HG02973 (cell line): ENCODE data around the gene CILP2.
A peak's percentile ranks its signal among the peaks of the same experiment; 100 is the strongest.

Experiments
- ATAC-seq: cut with Tn5 transposase; IDR thresholded peaks from one replicate; pipeline ENCODE4 v1.9.1; 2021; ENCODE audit warnings: moderate library complexity; ENCODE audit not compliant: unreplicated experiment

CILP2 gene

DNA sequence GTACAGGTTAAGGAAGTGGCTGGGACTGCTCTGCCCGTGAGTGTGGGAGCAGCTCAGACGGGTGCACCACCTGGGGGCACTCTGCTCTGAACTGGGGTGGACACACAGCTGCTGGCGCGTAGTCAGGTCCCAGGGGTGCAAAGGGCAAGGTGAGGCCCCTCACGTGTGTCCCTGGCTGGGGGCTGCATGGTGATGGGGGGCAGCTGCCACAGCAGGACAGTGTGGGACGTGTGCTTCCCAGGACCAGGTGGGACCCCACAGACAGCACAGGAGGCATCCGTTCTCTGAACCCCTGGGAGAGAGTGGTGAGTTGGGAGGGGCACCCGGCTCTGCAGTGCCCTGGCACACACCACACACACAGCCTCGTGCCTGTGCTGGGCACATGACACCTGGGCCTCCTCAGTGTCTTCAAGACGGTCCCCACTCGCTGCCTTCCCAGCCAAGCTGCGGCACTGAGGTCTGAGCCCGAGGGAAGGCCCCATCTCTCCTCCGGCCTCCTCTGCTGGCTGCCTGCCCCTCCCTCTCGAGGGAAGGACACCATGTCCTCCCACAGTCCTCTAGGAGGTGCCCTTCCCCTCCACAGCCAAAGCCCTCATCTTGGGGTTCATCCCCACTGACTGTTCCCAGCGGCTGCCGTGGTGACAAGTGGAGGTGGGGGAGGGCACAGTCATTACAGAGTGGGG is 24.7 kb downstream of the CILP2 start:
- ATAC-seq: no peak

DNA sequence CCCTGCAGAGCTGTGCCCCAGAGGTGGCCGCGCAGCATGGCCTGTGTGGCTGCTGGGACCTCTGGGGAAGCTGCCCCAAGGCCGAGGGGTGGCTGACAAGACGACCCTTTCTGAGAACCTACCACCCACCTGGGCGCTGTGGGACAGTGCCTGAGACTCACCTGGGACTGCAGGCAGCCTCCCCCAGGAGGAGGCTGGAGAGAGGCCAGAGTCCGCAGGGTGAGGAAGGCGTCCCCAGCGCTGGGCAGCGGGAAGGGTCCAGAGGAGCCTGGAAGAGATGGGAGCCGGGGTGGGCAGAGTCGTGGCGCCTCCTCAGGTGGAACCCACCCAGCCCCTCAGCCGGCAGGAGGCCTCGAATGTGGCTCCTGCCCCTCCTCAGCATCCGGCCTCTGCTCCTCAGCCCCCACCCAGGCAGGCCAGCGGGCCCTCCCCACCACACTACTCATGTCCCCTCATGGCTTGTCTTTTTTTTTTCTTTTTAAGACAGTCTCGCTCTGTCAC is 25.3 kb downstream of the CILP2 start:
- ATAC-seq: no peak

DNA sequence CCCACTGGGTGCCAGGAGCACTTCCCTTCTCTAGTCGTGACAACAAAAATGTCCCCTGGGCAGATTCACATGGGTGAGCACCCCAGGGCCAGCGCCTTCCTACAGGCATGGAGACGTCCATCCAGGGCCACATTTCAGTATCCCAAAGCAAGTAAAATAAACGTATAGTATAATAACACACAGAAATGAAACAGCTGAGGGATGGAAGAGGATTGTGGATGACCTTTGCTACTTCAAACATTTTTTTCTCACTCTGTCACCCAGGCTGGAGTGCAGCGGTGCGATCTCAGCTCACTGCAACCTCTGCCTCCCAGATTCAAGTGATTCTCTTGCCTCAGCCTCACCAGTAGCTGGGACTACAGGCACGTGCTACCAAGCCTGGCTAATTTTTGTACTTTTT is 28.2 kb downstream of the CILP2 start:
- no peak for ATAC-seq

DNA sequence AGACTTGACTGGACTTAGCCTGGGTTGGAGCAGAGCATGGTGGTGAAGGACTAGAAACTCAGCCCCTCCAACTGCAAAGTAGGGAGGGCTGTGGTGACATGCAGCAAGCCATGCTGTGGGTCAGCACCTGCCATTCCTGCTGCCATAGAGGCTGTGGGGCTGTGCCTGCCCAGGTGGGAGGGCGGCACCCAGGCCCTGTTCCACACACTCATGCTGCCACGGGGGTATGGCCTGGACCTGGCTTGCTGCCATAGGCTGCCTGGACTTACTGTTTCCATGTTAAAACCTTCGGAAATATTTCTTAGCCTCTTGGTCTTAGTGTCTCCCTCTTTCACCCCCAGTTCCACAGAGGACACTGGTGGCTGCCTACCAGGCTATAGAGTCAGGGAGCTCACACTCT is 29.3 kb downstream of the CILP2 start:
- ATAC-seq: no peak

DNA sequence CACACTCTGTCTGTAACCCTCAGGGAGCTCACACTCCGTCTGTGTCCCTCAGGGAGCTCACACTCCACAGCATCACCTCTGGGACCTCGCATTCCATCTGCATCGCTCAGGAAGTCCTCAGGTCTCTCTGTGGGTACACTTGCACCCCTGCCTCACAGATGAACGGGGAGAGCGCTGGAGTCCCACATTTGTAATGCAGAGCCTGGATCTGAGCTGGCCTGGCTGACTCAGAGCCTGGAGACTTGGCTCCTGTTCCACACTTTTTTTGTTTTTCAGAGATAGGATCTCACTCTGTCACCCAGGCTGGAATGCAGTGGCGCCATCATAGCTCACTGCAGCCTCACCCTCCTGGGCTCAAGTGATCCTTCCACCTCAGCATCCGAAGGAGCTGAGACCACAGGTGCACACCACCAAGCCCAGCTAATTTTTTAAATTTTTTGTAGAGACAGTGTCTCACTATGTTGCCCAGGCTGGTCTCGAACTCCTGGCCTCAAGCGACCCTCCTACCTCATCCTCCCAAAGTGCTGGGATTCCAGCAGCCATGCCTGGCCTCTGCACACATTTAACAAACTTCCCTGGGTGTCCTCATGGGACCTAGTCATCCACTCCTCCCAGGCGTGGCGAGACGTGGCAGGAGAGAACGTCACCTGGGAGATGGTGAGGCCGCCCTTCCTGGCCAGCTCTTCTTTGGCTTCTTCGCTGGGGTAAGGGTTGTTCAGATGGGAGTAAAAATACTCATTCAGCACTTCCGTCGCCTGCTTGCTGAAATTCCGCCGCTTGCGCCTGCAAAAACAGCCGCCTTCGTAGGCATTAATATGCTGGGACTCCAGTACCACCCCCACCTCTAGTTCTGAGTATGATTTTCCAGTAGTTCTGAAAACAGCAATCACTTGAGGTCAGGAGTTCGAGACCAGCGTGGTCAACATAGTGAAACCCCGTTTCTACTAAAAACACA is 31.0 kb downstream of the CILP2 start:
- no peak for ATAC-seq

DNA sequence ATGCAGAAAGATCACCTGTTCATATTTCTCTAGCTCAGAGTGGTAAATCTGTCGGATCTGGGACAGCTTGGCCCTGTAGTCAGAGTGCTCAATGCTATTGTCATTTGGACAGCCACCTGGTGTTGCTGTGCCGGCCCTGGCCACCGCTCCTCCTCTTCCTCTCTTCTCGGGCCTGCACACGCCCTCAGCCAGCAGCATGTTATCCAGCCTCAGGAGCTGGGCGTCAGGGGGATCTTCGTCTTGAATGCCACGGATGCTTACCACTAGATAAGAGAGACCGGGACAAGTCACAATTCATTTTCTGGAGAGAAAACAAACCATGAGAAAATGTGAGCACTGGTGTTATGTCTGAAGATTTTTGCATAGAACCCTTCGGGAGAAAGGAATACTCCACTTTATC is 32.5 kb downstream of the CILP2 start:
- ATAC-seq: no peak

DNA sequence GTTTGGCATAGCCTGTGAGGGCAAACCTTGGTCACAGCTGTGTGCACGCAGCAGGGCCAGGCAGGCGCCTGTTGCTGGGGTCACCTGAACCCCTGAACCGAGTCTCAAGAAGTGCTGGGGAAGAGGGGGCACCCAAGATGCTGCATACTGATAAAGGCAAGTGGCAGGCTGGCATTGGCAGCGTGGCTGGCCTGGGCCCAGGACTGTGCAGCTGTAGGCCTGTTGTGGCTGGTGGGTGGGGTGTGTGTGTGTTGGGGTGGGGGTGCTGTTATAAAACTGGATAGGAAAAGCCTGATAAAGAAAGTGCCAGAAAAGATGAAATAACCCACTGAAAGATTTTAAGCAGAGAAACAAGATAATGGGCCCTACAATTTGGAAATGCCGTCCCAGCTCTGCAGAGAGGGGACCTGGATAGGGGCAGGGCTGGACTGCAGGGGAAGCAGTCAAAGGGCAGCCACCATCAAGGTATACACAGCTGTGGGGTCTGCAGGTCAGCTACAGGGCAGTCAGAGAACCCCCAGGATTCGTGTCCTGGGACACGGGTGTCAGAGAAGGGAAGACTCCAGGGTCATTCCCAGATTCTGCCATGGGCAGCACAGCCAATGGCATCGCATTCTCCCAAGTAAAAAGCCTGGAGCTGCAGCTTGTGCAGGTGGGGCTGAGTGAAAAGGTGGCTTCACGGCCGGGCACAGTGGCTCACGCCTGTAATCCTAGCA is 33.2 kb downstream of the CILP2 start:
- no peak for ATAC-seq

DNA sequence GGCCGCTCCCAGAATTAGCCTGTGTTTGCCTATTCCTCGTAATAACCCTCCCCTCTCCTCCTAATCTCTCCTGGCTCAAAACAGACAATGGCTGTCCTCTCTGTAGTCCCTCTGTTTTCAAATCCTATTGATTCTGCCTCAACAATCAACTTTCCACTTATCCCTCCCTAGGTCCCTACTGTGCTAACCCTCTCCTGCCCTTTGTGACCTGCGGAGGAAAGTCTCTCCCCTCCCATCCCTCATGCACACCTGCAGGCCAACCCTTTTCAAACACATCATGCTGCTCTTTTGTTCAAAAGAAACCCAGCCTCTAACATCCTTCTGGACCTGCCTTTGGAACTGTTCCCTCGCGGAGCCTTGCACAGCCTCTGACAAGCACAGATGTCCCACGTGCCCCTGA is 37.3 kb downstream of the CILP2 start:
- no peak for ATAC-seq

DNA sequence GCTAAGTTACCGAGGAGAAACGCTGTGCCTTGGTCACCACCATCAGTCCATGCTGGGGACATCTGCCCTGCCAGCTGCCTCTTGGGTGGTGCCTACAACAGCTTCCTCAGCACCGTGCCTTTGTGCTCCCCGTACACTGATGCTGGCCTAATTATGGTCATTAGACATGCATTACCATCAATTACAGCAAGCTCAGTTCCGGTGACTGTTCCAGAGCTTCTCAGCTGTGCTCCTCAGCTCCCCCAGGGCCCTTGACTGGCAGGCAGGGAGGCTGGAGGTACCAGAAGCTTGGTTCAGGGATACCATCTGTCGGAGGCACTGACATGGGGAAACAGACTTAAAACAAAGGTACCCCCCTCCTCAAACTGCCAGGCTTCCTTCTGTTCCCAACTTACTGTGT is 40.2 kb downstream of the CILP2 start:
- ATAC-seq: no peak

DNA sequence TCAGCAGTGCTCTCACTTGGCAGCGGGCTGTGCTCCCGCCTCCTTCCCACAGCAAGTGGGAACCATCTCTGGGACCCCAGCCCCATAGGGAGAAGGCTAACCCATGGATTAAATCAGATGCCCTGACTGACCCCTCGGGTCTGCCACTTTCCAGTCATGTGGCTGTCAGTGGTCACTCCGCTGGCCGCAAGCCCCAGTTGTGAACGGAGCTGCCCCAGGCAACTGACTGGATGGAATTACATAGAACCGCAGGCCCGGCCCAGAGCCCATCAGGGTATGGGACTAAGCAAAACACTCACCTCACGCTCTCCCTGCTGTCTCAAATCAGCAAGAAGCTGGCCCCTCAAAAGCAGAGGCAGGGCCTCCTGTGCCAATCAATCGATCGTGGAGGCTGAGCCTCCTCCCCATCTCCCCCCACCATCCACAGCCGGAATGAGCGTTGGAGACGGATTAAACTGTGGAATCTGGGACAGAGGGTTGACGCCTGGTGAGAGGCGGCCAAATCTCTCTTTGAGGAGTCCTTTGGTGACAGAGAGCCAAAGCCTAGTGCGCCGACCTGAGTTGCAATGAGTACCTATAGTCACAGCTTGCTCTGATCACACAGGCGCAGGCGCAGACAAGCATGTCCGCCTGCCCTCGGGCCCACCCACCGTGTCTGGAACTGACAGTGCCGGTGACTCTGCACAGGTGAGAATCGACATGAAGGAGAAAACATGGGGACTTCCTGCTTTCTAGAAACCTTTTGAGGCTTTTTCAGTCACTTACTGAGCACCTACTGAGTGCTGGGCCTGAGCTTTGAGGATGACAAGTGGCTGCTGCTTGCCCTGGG is 41.7 kb downstream of the CILP2 start:
- no peak for ATAC-seq

DNA sequence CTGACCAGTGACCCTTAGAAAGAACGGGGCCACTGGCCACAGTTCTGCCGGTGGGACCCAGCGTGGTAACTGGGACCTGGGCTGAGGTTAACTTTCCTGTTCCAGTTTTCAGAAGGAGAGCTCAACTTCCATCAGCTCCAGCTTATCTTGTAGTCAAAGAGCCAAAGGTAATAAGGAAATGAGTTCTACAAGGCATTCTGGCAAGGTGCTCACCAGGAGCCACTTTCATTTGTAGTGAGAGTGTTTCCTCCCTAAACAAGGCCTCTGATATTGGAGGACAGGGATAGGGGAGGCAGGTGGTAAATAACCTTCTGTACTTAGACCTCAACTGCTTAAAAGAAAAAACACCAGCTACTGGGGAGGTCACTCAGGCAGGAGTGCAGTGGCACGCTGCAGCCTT is 42.4 kb downstream of the CILP2 start:
- ATAC-seq: no peak

DNA sequence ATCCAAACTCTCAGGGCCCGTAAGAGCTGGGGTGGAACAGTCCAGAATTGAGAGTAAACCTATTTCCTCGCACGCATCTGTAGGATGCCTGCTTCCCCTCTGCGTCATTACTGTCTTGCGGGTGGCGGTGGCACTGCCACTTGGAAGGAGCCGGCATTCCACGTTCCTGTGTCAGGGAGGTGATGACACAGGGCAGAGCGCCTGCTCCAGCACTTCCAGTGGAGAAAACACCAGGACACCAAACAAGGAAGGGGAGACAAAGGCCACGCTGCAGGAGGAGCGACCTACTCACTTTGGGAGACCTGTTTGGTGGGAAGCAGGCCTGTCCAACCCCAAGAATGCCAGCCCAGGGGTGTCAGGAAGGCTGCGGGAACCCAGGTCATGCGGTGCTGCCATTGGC is 43.3 kb downstream of the CILP2 start:
- no peak for ATAC-seq

DNA sequence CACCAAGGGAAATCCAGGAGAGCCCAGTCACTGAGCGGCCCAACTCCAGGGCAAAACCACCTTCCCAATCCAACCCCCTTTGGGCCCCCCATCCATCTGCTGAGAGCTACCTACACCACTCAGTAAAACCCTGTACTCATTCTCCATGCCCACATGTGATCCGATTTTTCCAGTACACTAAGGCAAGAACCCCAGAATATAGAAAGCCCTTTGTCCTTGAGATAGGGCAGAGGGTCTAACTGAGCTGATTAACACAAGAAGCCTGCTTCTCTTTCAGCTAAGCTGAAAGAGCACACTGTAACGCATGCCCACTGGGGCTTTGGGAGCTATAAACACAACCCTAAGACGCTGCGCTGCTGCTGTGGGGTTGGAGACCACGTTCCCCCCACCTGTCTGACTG is 44.4 kb downstream of the CILP2 start:
- no peak for ATAC-seq

DNA sequence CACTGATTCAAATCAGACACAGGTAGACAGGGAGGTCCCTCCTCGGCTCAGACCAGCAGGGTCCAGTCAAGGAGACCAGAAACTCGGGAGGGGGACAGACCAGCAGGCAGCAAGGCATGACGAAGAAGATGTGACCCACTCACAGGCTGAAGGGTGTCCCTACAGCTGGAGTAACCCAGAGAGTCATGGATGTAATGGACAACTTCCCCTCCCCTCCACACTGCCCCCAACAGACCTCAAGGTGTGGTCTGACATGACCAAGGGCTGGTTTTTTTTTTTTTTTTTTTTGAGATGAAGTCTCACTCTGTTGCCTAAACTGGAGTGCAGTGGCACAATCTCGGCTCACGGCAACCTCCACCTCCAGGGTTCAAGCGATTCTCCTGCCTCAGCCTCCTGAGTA is 46.3 kb downstream of the CILP2 start:
- ATAC-seq: no peak

DNA sequence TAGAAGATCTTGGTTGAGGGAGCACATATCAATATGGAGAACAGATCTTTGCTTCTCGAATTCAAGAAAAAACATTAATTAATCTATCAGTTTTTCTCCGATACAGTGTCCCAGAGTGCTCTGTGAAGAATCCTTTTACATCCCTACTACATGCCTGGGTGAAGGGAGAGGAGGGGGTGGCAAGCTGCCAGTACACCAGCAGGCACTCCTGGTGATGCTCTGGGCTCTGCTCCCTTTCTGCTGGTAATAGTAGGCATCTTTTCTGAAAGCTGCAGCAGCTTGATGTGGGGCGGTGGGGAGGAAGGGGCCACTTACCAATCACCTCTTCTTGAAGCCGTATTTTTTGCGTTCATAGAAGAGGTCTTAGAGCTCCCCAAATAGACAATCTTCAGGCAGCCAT is 49.7 kb downstream of the CILP2 start:
- ATAC-seq: no peak

DNA sequence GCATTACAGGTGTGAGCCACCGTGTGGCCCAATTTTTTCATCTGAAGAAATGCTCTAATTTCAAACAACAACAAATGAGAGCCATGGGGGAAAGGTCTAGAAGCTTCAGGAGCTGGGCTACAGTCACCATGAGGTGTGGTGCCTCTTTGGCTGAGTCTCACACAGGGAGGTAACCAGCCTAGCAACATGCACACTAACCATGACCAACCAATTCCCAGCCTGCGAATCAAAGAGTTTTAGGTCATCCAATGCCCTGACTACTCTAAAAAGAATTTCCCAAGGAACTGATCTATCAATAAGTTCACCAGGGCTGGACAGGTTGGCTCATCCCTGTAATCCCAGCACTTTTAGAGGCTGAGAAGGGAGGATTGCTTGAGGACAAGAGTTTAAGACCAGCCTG is 50.5 kb downstream of the CILP2 start:
- no peak for ATAC-seq

DNA sequence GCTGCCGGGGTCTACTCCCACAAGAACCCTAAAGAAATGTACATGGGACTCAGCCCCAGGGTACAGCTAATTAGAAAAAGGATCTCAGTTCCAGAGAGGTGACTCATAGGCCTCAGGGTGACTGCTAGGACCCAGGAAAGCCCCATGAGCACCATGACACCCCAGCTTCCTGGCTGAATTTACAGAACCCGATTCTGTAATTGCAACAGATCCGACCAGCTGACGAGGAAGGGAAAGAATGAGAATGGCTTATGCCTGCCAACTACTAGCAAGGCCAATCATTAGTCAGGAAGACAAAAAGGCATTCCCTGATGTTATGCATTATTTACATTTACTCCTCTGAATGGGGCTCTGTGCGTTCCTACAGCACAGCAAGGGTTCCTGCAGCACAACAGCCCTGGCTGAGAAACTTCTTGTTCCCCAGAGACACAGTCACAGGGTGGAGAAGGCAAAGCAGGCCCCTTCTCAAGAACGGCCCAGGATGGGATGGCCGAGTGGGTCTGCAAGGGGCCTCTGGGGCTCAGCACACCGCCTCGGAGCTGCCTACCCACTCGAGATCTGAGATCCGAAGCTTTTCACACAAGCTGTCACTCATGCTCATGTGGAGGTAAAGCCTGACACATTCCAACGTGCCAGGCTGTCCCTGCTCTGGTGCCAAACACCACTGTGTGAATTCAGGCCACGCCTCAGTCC is 53.2 kb downstream of the CILP2 start:
- ATAC-seq: peak; percentile 66

DNA sequence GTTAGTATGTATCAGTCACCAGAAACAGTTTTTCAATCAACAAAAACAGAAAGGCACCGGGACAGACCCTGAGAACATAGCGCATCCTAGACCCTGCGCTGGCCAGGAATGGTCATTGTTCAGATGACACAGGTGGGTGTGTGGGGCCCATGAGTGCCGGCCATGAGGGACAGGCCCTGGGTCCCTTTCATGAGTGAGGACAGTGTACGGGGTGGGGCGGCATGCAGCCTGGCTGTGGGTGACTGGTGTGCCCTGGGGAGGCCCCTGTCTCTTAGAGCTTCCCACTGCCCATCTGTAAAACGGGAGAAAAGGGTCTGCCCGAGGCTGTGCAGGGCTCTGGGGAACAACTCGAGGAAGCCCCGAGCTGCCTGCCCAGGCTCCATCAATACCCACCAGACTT is 54.6 kb downstream of the CILP2 start:
- ATAC-seq: no peak

DNA sequence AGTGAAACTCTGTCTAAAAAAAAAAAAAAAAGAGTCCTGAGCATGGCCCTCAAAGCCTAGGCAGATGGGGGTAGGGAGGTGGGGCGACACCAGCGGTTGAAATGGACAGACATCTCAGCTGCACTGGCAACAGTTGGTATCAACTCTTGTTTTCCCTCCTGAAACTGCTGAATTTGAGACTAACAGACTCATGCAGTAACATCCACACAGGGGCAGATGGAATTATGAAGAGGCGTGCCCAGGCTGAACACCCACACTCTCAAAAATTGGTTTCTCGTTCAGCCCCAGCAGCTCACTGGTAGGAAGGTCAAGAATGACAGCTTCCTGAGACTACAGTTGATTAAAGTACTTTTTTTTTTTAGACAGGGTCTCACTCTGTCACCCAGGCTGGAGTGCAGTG is 56.3 kb downstream of the CILP2 start:
- no peak for ATAC-seq

DNA sequence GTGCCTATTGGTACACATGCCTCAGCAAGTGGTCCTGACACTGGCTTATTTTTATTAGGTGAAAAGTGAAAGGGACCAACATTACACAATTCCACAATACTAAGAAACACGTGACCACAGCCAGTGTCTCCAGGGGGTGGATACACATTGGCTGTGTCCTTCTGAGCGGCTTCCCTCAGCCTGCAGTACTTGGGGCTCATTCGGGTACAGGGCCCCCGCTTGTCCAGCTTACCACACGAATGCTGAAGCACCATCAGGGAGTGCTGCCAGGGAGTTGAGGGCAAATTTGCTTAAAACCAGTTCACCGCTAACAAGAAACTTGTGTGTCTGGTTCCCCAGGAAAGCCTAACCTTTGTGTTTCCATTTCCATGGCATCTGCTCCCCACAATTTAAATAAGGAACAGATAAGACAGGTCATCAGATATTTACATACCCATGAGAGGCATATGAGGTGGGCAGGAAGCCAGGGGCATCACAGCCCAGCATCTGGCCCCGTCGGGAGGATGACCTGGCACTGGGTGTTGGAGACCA is 57.2 kb downstream of the CILP2 start:
- ATAC-seq: no peak
